Naive thymus-derived CD8-positive, alpha-beta T cell (primary cell): ENCODE data around the gene AKTIP. TPM values are rescaled to one million over a fixed set of nuclear protein-coding genes. Genes with fewer than 3 reads are reported as not detected.

Source experiments
- ATAC-seq, 2 donors: fragments of 150-1000 bp; cut with Tn5 transposase in 1 of 2; sonication (Bioruptor Pico), chemical (Tn5 transposase) in 1 of 2; 1 replicate in 1 of 2; 2 replicates in 1 of 2; pipeline ENCODE4 v1.10.0; 2021; ENCODE audit warnings: mild to moderate bottlenecking in 2 of 2, moderate library complexity in 2 of 2
- POLR2A ChIA-PET: fragments of 350-600 bp; sonication (Branson Sonifier 250); formaldehyde crosslinking; loops from one replicate; lab custom pipeline; 2021; ENCODE audit warnings: antibody characterized with exemption; lab: Charles Lee
- DNase-seq, 10 donors: peaks; one replicate each; pipeline versions ENCODE4 v3.0.0 to v3.0.0-alpha.2; 2020 to 2022
- H3K27ac Mint-ChIP-seq, 10 donors: one replicate each; pipeline ENCODE4 v1.8.0; 2020 to 2022; ENCODE audit warnings: mild to moderate bottlenecking in 10 of 10, mixed read lengths in 10 of 10, moderate library complexity in 4 of 10, inconsistent platforms in 1 of 10
- H3K27me3 Mint-ChIP-seq, 5 donors: one replicate each; pipeline ENCODE4 v1.8.0; 2021 to 2022; ENCODE audit warnings: mixed read lengths in 5 of 5
- H3K36me3 Mint-ChIP-seq, 3 donors: one replicate each; pipeline ENCODE4 v1.8.0; 2020 to 2022; ENCODE audit warnings: mixed read lengths in 3 of 3, mild to moderate bottlenecking in 2 of 3, inconsistent platforms in 1 of 3
- H3K4me1 Mint-ChIP-seq, 4 donors: one replicate each; pipeline ENCODE4 v1.8.0; 2021 to 2022; ENCODE audit warnings: mixed read lengths in 4 of 4
- H3K4me3 Mint-ChIP-seq, 10 donors: one replicate each; pipeline ENCODE4 v1.8.0; 2020 to 2022; ENCODE audit warnings: mild to moderate bottlenecking in 10 of 10, mixed read lengths in 10 of 10, moderate library complexity in 6 of 10, inconsistent platforms in 1 of 10
- H3K9me3 Mint-ChIP-seq, 9 donors: one replicate each; pipeline ENCODE4 v1.8.0; 2020 to 2022; ENCODE audit warnings: mixed read lengths in 9 of 9, mild to moderate bottlenecking in 3 of 9, inconsistent platforms in 1 of 9, moderate library complexity in 1 of 9
- polyA plus RNA-seq, 3 donors: library from polyadenylated mRNA; unstranded; fragments of 300-500 nt; fragmentation: Illumina TruSeq; gene quantifications; one replicate each; pipeline ENCODE4 v1.2.3, GENCODE V29; 2021
- total RNA-seq, 8 experiments: library from RNA in 2 of 8; stranded (reverse) in 2 of 8; gene quantifications; one replicate each; pipeline ENCODE4 v1.2.3 and lab custom pipeline; 2021 to 2026

AKTIP gene
- total and polyA plus RNA-seq, 5 experiments from 2014 or later, result 60.3 to 159 (median 124) TPM

GRCh38 chr16:53511403-53512280 is 8.6 kb upstream of the AKTIP start:
- H3K36me3 Mint-ChIP-seq, result peaks cover 0 to 4% (median 3%) of the 10 kb centered on the region in 3 donors
- peaks cover 0 to 9% (median 0%) of the 10 kb centered on the region in 9 donors for H3K9me3 Mint-ChIP-seq
- no peak overlapping the region for H3K4me3 Mint-ChIP-seq
- DNase-seq, result peak in 1 of 10 donors; percentile 16
- H3K27me3 Mint-ChIP-seq, result peaks cover 0 to 24% (median 3%) of the 10 kb centered on the region in 5 donors
- no peak for ATAC-seq
- POLR2A ChIA-PET, result interaction anchor here (0.8 kb wide), 1 partner anchor 76 kb away, joined by 3 read pairs; no protein-coding TSS in a partner anchor
- peaks cover 10 to 33% (median 32%) of the 10 kb centered on the region in 4 donors for H3K4me1 Mint-ChIP-seq
- peak overlapping the region in 3 of 10 donors; percentile 22 to 51 (median 25) for H3K27ac Mint-ChIP-seq

- Mint-ChIP-seq H3K9me3 (peaks cover 0 to 9% (median 0%) of the 10 kb centered on the region in 9 donors), H3K36me3 (peaks cover 0 to 4% (median 3%) of the 10 kb centered on the region in 3 donors), H3K27ac (peak overlapping the region in 3 of 10 donors; percentile 25 to 80 (median 28)), H3K4me1 (peaks cover 8 to 29% (median 27%) of the 10 kb centered on the region in 4 donors), H3K27me3 (peaks cover 0 to 22% (median 3%) of the 10 kb centered on the region in 5 donors), H3K4me3 (no peak overlapping the region)
- ATAC-seq, result no peak
- DNase-seq, result no peak
- POLR2A ChIA-PET, result interaction anchor here (0.8 kb wide), 1 partner anchor 76 kb away, joined by 3 read pairs; no protein-coding TSS in a partner anchor
These were observed 8.0 kb upstream of the AKTIP start for GRCh38 chr16:53511084-53511402.

DNA sequence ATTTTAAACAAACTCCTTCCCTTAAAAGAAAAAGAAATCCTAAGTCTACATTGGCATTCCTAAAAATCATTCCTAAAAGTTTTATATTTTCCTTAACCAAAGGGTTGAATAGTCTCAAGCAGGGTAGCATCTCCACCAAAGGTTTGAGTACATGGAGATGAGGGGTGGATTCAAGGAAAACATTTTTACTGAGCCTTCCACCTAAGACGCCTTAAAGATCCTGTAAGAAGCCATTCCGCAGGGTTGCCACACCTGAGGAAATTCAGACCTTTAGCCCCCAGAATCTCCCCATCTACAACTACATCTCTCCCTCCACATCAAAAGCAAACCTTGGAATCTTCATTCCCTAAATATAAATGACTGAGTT is 7.7 kb upstream of the AKTIP start:
- peaks cover 5 to 25% (median 23%) of the 10 kb centered on the region in 4 donors for H3K4me1 Mint-ChIP-seq
- peaks cover 0 to 9% (median 0%) of the 10 kb centered on the region in 9 donors for H3K9me3 Mint-ChIP-seq
- H3K4me3 Mint-ChIP-seq, result peak overlapping the region in 4 of 10 donors; percentile 46 to 72 (median 51)
- ATAC-seq, result no peak
- POLR2A ChIA-PET, result no interaction called here
- no peak for DNase-seq
- H3K27me3 Mint-ChIP-seq, result peaks cover 0 to 18% (median 3%) of the 10 kb centered on the region in 5 donors
- peak overlapping the region in 3 of 10 donors; percentile 25 to 80 (median 28) for H3K27ac Mint-ChIP-seq
- H3K36me3 Mint-ChIP-seq, result peaks cover 0 to 4% (median 3%) of the 10 kb centered on the region in 3 donors

GRCh38 chr16:53509906-53510703 is 7.1 kb upstream of the AKTIP start:
- POLR2A ChIA-PET, result interaction anchor here (0.6 to 0.7 kb wide), 2 partner anchors 53 to 59 kb away, joined by 3 to 4 read pairs; no protein-coding TSS in a partner anchor
- ATAC-seq (peak; percentile 48 to 72), DNase-seq (peak; percentile 19 to 75 (median 50))
- Mint-ChIP-seq H3K27me3 (peaks cover 0 to 14% (median 3%) of the 10 kb centered on the region in 5 donors), H3K4me3 (peak overlapping the region; percentile 46 to 76 (median 64)), H3K9me3 (peaks cover 0 to 9% (median 0%) of the 10 kb centered on the region in 9 donors), H3K4me1 (peaks cover 5 to 29% (median 25%) of the 10 kb centered on the region in 4 donors), H3K27ac (peak overlapping the region in 2 of 10 donors; percentile 25 to 83), H3K36me3 (peaks cover 0 to 4% (median 3%) of the 10 kb centered on the region in 3 donors)

DNA sequence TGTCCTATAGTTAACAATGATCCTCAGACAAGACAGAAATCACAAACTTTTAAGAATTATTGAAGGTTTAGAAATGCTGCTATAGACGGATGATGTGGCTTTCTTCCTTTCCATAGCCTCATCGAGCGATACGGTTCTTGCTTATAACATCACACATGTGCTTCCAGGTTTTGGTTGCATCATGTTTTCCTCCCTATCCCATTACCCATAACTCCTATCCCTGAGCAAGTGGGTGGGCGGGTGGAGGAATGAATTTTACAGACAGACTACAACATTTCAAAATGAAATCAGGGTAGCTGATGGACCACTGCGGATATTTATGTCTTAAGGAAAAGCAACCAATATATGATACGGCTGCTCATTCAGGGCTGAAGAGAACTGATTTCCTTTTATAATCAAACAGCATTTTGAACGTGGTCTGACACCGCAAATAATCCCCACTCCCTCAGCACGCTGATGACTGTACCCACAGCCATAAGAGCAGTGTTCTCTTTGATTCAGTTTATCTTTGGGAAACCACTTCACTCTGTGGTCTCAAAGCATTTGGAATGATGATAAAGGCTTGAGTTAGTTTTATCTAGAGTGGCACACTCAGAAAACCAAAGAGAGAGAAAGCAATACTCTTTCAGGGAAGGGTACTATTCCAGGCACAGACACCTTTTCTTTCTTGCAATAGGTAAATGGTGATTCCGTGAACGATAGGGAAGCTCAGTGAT is 4.6 kb upstream of the AKTIP start:
- no peak for DNase-seq
- Mint-ChIP-seq H3K9me3 (peaks cover 0 to 3% (median 0%) of the 10 kb centered on the region in 9 donors), H3K4me3 (no peak overlapping the region), H3K36me3 (no peaks in the 10 kb centered on the region), H3K27me3 (peaks cover 0 to 4% (median 0%) of the 10 kb centered on the region in 5 donors), H3K4me1 (peaks cover 10 to 42% (median 36%) of the 10 kb centered on the region in 4 donors), H3K27ac (no peak overlapping the region)
- ATAC-seq, result no peak
- POLR2A ChIA-PET, result interaction anchor here (0.6 to 19.6 kb wide), 4 partner anchors 11 to 126 kb away, joined by 3 to 316 read pairs (median 4); partner anchors contain the start of gene RBL2

DNA sequence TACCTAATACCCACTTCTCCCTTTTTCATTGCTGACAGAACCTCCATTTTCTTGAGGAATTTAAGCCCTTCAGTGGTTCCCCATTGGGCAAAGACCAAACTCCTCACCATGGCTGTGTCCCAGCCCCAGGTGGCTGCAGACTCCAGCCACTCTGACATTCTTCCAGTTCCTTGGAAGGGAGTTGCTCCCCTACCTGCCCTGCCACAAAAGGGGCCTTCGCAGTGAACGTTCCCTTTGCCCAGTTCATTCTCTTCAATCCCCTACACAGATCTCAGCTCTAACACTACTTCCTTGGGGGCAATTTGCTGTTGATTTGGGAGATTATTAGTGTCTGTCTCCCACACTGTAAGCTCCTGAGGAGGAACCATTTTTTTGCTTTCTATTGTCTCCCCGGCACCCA is 3.2 kb upstream of the AKTIP start:
- no peak for DNase-seq
- no peak for ATAC-seq
- peaks cover 0 to 4% (median 0%) of the 10 kb centered on the region in 5 donors for H3K27me3 Mint-ChIP-seq
- peaks cover 0 to 5% (median 0%) of the 10 kb centered on the region in 3 donors for H3K36me3 Mint-ChIP-seq
- POLR2A ChIA-PET, result interaction anchor here (19.6 kb wide), 1 partner anchor 69 kb away, joined by 316 read pairs; the partner anchor contains the start of gene RBL2
- no peaks in the 10 kb centered on the region for H3K9me3 Mint-ChIP-seq
- H3K4me1 Mint-ChIP-seq, result peaks cover 10 to 52% (median 42%) of the 10 kb centered on the region in 4 donors
- H3K27ac Mint-ChIP-seq, result peak overlapping the region in 2 of 10 donors; percentile 17 to 45
- H3K4me3 Mint-ChIP-seq, result peak overlapping the region in 1 of 10 donors; percentile 7

- Mint-ChIP-seq H3K9me3 (no peaks in the 10 kb centered on the region), H3K4me1 (peaks cover 15 to 49% (median 42%) of the 10 kb centered on the region in 4 donors), H3K4me3 (peak overlapping the region; percentile 87 to 98 (median 94)), H3K36me3 (peaks cover 5 to 8% (median 5%) of the 10 kb centered on the region in 3 donors), H3K27ac (peak overlapping the region; percentile 92 to 98 (median 96)), H3K27me3 (no peaks in the 10 kb centered on the region)
- peak in 4 of 10 donors; percentile 12 to 46 (median 16) for DNase-seq
- POLR2A ChIA-PET, result interaction anchor here (0.7 to 19.6 kb wide), 6 partner anchors 19 to 132 kb away, joined by 4 to 316 read pairs (median 82); partner anchors contain the start of gene RBL2
- ATAC-seq, result no peak
These were observed 1.7 kb upstream of the AKTIP start for GRCh38 chr16:53504665-53505064.

DNA sequence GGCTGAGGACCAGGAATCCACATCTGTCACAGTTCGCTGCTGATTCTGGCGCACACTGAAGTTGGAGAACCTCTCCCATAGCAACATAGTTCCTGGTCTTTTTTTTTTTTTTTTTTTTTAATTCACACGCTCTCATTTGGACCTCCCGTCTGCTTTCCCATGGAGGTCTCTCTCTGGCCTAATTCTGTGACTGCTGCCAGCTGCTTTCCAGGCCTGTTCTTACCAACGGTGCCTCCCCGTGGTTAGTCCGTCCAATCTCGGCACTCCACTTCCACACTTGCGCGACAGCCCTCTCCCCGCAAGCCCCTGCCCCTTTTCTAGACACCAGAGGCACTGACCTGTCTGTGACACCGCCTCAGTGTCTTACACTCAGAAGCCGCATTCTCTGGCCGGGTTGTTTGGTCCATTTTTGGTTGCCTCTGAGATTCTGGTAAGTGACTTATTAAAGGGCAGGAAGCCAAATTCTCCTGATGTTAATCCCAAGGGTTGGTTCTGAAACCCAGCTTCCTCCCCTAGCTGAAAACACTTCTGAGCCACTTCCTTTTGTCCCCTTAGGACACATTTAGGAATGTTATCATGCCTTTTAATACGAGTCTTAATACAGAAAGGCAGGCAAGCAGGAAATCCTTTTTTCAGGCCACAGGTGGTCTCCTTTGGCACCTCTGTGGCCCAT is 1.1 kb upstream of the AKTIP start:
- POLR2A ChIA-PET, result interaction anchor here (0.7 to 19.6 kb wide), 13 partner anchors 14 to 137 kb away, joined by 4 to 316 read pairs (median 12); partner anchors contain the start of gene RBL2
- H3K27ac Mint-ChIP-seq, result peak overlapping the region; percentile 92 to 98 (median 96)
- DNase-seq, result peak in 3 of 10 donors; percentile 19 to 24 (median 20)
- H3K9me3 Mint-ChIP-seq, result no peaks in the 10 kb centered on the region
- no peak for ATAC-seq
- peaks cover 6 to 12% (median 8%) of the 10 kb centered on the region in 3 donors for H3K36me3 Mint-ChIP-seq
- peak overlapping the region; percentile 87 to 98 (median 94) for H3K4me3 Mint-ChIP-seq
- no peaks in the 10 kb centered on the region for H3K27me3 Mint-ChIP-seq
- H3K4me1 Mint-ChIP-seq, result peaks cover 16 to 52% (median 44%) of the 10 kb centered on the region in 4 donors

GRCh38 chr16:53503270-53503923 is 388 bp upstream of the AKTIP start:
- Mint-ChIP-seq H3K4me3 (peak overlapping the region; percentile 87 to 98 (median 94)), H3K27ac (peak overlapping the region; percentile 87 to 97 (median 94)), H3K27me3 (no peaks in the 10 kb centered on the region), H3K9me3 (no peaks in the 10 kb centered on the region), H3K36me3 (peaks cover 11 to 19% (median 12%) of the 10 kb centered on the region in 3 donors), H3K4me1 (peaks cover 20 to 59% (median 51%) of the 10 kb centered on the region in 4 donors)
- DNase-seq (peak; percentile 97 to 100 (median 100)), ATAC-seq (peak; percentile 86 to 88)
- POLR2A ChIA-PET, result interaction anchor here (1.0 to 19.6 kb wide), 15 partner anchors 10 to 201 kb away, joined by 4 to 316 read pairs (median 12); partner anchors contain the start of genes FTO, RBL2 and RPGRIP1L

GRCh38 chr16:53501216-53501859 is 1.7 kb downstream of the AKTIP start:
- Mint-ChIP-seq H3K27me3 (no peaks in the 10 kb centered on the region), H3K9me3 (no peaks in the 10 kb centered on the region), H3K36me3 (peaks cover 12 to 40% (median 23%) of the 10 kb centered on the region in 3 donors), H3K27ac (peak overlapping the region; percentile 90 to 97 (median 96)), H3K4me1 (peaks cover 23 to 74% (median 66%) of the 10 kb centered on the region in 4 donors), H3K4me3 (peak overlapping the region; percentile 89 to 100 (median 98))
- DNase-seq (no peak), ATAC-seq (no peak)
- POLR2A ChIA-PET, result interaction anchor here (0.8 to 19.6 kb wide), 7 partner anchors 8 to 65 kb away, joined by 3 to 316 read pairs (median 25); partner anchors contain the start of gene RBL2
